IPS DF 4.7 (cell line): ENCODE data around the gene NFAM1.
A peak's percentile ranks its signal among the peaks of the same experiment; 100 is the strongest.

ENCODE experiments used
- DNase-seq: peaks from one replicate; pipeline ENCODE4 v3.0.0-alpha.2; 2013; ENCODE audit warnings: low spot score; ENCODE audit errors: extremely low read depth

NFAM1 gene

DNA sequence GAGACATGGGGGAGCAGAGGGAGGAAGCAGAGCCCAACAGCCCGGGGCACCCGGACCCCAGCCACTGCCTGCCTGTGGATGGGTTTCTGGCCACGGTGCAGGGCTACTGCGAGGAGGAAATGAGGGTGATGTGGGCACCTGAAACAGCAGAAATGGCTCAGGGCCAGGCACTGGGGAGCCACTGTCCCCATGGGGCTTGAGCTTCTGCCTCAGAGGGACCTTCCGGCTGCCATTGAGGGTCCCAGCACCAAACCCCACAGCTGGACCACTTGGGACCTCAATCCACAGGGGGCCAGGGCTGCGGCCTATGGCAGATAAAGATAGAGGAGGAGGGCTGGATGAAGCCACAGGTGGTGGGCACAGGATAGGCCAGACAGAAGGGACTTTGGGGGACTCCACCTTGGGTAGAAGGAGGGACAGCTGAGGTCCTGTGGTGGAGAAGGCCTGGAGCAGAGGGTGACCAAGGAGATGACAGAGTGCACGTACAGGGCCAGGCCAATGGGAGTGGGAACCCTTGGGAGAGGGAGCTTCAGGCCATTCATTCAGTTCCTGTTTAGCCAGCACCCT lies 48.3 kb downstream of the NFAM1 start:
- DNase-seq: no peak

DNA sequence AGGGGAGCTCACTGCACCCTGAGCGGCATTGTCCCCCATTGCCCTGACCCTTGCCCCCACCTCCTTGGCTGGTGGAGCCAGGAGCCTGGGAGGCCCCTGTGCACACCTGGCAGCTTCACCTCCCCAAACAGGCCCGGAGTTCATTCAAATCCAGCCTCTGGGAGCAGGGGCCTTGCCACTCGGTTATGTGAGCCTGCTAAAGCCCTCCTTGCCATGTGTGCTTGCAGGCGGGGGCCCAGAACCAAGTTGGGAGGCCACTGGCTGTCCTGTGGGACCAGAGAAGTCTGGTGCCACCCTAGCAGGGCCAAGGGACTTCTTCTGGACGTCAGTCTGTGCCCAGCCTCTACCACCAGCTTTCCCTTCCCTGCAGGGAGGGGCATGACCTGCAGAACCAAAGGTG lies 48.9 kb downstream of the NFAM1 start:
- DNase-seq: no peak

DNA sequence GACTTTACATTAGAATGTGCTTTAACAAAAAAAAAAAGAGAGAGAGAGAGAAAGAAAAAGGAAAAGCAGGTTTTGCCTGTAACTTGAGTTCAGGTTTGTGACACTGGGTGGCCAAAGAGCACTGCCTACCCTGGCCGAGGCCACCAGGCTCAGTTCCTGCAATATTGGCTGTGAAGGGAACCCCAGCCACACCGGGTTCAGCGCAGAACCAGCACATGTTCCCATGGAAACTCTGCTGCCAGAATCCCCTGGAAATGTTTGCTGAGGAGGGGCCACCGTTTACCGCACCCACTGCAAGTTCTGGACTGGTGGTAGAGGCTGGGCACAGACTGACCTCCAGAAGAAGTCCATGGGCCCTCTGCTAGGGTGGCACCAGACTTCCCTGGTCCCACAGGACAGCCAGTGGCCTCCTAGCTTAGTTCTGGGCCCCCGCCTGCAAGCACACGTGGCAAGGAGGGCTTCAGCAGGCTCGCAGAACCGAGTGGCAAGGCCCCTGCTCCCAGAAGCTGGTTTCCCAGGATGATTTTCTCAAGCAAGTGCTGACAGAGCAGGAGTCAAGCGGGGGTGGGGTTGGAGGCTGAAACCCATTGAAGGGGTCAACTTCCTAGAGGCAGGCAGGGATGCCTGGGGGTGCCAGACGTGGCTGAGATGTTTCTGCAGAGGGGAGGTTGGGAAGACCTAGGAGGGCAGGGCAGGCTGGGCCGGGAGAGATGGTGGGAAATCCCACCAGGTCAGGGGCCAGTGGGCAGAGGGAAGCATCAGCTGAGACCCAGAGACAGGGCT lies 51.2 kb downstream of the NFAM1 start:
- no peak for DNase-seq

DNA sequence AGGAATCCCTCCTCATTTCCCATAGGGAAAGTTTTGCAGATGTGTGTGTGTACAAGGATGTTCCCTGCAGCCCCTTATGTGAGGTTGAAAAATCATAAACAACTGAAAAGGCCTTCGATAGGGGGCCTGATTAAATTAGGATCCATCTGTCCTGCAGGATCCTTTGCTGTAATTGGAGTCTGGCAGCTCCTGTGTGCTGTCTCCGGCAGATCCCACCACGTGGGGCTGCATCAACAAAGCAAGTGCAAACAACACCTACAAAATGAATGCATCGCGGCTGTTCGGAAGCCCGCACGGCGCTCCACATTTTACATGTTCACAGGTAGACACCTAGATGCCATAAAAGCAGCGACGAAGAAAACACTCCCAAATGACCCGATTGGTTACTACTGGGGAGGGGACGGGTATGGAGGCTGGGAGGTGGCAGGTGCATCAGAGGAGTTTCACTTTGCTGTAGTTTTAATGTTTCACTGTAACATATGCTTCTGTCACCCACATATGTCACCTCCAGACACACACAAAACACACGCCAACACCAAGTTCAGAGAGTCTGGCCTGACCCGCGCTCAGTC lies 52.2 kb downstream of the NFAM1 start:
- no peak for DNase-seq

- DNase-seq: no peak
Observed at GRCh38 chr22:42376711-42377554, 55.3 kb downstream of the NFAM1 start.

GRCh38 chr22:42375982-42376381 lies 56.2 kb downstream of the NFAM1 start:
- DNase-seq: no peak

DNA sequence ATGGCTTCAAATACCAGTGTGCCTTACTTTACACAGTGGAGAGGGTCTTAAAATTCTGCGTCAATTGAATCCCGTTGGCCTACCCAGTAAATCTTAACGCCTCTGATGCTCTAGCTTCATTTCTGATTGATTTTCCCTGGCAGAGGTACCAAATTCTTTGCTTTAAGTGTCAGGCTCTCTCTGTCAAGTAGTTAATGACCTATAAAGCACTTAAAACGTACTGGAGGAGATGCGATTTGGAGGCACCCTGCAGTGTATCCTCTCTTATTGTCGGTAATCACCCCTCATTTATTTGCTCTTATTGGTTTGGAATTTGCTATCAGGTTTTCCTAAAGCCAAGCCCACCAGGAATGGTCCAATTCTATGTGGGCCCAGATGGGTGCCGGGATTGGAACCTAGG lies 59.2 kb downstream of the NFAM1 start:
- no peak for DNase-seq

GRCh38 chr22:42371501-42371900 lies 60.7 kb downstream of the NFAM1 start:
- DNase-seq: no peak

DNA sequence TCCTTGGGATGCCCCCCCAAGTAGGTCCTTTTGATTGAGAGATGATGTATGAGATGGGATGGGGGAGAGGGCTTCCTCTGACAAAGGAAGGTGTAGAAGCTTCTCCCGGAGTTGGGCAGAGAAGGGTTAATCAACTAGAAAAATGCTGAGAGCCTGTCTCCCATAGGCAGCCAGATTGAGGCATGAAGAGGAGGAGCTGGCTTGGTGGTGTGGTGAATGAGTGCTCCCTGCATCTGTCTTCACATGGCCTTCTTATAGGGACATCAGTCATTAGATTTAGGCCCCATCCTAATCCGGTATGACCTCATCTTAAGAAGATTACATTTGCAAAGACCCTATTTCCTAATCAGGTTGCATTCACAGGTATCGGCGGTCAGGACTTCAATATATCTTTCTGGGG lies 61.1 kb downstream of the NFAM1 start:
- DNase-seq: no peak

DNA sequence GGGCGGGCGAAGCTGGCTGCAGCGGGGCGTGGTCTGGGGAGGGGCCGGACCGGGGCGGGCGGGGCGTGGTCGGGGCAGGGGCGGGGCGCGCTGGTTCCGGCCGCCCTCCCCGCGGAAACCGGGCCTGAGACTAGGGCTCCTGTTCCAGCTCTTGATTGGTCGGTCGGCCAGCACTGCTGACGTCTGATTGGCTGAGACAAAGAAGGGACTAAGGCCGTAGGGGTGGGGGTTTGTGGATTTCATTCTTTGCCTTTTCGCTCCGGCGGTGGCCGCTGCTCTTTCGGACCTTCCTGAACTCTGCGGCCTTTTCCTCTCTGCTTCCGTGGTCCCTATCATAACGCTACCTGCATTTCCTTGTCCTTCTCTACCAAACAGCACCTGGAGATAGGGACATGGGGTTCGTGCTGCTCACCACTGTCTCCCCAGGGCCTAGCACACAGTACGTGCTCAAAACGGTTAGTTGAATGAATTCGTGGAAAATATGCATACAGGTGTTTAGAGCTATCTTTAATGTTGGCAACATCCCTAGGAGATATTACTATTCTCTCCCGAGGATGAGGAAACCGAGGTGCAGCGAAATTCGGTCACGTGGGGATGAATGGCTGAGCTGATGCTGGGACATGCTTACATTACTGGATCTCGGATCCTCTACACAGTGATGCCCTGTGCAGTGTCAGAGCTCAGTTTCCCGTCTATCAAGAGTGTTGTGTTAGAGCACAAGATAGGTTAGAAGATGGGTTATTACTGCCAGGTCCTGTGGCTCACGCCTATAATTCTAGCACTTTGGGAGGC lies 62.8 kb downstream of the NFAM1 start:
- peak; percentile 89 for DNase-seq

- no peak for DNase-seq
Observed at GRCh38 chr22:42368379-42369249, 63.6 kb downstream of the NFAM1 start.

DNA sequence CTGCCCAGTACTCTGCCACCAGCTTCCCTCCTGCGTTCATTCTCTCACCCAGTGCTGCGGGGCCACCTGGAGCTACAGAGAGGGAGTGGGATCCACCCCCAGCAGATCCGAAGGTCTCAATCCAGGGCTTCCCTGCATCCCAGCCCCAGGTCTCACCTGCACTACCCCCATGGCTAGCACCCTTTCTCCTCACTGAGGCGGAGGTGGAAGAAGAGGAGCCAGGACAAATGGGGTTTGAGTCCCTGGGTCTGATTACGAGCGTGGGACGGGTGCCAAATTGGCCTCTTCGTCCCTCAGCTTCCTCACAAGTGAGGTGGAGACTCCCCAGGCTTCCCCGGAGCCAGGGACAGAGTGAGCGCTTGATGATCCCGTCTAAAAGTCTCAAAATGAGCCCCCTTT lies 64.2 kb downstream of the NFAM1 start:
- no peak for DNase-seq

DNA sequence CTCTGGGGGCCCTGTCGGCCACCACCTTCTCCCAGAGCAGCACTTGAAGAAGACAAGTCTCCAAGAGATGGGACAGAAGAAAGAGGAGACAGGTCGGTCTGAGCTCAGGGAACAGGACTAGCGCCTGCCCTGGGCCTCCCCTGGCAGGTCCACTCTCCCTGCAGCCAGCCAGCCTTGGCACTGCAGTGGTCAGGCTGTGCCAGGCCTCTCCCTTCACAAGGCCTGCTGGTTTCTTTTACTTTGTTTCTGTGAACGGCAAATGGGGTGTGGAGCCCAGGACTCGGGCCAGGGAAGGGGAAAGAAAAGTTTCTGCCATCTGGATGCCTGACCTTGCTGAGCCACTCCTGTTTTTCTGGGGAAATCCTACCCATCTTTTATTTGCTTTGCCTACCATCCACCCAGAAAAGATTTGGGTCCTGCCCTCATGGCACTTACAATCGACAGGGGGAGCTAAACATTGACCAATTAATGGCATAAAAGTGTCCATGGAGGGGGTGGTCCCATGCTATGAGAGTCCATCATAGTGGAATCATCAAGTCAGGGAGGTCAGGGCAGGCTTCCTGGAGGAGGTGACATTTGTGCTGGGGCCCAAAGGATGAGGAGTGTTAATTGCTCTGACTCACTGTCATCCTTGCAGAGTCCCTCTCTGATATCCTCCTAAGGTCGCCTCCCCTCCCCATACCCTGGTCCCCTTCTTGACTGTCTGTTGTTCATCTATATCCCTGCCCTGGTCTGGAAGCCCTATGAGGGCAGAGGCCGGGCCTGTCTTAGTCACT lies 65.2 kb downstream of the NFAM1 start:
- no peak for DNase-seq

DNA sequence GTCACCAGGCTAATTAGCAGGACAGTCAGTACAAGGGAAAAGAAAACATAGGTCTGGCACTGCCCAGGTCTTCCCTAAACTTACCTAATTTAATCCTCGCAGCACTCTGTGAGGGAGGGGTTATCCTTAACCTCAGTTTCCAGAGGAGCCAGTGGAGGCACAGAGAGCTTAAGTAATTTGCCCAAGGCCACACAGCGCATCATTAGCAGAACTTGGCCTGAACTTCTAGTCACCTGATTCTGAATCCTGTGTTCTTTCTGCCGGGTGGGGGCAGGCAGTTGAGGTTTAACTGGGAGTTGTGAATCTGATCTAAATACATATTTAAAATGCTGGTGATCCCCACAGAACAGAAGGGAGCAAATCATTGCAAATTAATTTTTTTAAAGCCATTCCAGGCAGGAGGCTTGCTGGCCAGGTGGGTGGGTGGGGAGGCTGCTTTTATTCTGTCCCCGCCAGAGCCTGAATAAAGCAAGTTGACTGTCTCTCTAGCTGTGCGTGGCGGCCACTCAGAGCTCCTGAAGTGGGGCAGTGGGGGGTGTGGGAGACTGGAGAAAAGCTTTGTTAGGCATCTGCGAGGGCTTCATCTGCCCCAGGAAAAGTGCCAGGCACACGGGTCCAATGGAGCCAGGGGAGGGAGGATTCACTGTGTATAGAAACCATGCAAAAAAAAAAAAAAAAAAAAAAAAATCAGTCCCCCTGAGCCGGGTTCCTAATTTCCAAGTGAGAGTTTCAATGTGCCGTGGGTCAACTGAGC lies 66.1 kb downstream of the NFAM1 start:
- no peak for DNase-seq

- DNase-seq: no peak
Observed at GRCh38 chr22:42365111-42365865, 66.9 kb downstream of the NFAM1 start.

- DNase-seq: no peak
Observed at GRCh38 chr22:42364604-42365110, 67.5 kb downstream of the NFAM1 start.

DNA sequence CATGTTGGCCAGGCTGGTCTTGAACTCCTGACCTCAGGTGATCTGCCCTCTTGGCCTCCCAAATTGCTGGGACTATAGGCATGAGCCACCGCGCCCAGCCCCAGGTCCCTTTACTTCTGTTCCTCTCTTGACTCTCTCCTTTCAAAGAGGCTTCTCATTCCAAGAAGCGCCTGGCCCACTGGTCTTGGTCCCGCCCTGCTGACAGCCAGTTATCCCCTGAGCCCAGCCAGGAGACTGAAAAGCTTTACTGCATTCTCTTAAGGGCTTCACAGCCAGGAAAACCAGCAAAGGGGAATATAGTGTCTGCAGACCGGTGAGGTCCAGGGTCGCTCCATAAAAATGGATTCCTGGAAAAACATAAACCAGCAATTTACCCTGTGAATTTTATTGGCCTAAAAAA lies 68.3 kb downstream of the NFAM1 start:
- no peak for DNase-seq

- DNase-seq: no peak
Observed at GRCh38 chr22:42361523-42361922, 70.7 kb downstream of the NFAM1 start.
